ENCODE data around the gene TEX35.

The TEX35 gene

GRCh38 chr1:178490967-178491366 lies 21.9 kb upstream of the TEX35 start:
- TF ChIP-seq GFI1B (tag by site-specific recombination; IDR thresholded peaks at IDR 0.05) (no peak), ZBTB7A (tag by site-specific recombination; IDR thresholded peaks at IDR 0.05; ENCODE audit: low read depth) (no peak), ZNF623 (tag by site-specific recombination; IDR thresholded peaks at IDR 0.05) (no peak), ZNF184 (tag by site-specific recombination; IDR thresholded peaks at IDR 0.05) (no peak), ZNF792 (tag by site-specific recombination; IDR thresholded peaks at IDR 0.05) (no peak), ZNF560 (tag by site-specific recombination; IDR thresholded peaks at IDR 0.05; ENCODE audit: borderline replicate concordance) (no peak), REPIN1 (tag by site-specific recombination; IDR thresholded peaks at IDR 0.05; ENCODE audit: low read depth) (no peak), ZNF791 (tag by site-specific recombination; IDR thresholded peaks at IDR 0.05) (no peak), ZNF26 (tag by site-specific recombination; IDR thresholded peaks at IDR 0.05) (no peak), ZNF155 (tag by site-specific recombination; IDR thresholded peaks at IDR 0.05) (no peak), ZNF19 (tag by site-specific recombination; IDR thresholded peaks at IDR 0.05; ENCODE audit: low read depth) (no peak), ZNF629 (tag by site-specific recombination; IDR thresholded peaks at IDR 0.05) (no peak), ZNF280C (tag by site-specific recombination; IDR thresholded peaks at IDR 0.05) (no peak), ZBTB48 (tag by site-specific recombination; IDR thresholded peaks at IDR 0.05) (no peak)
- TF ChIP-seq, protein P1, sequence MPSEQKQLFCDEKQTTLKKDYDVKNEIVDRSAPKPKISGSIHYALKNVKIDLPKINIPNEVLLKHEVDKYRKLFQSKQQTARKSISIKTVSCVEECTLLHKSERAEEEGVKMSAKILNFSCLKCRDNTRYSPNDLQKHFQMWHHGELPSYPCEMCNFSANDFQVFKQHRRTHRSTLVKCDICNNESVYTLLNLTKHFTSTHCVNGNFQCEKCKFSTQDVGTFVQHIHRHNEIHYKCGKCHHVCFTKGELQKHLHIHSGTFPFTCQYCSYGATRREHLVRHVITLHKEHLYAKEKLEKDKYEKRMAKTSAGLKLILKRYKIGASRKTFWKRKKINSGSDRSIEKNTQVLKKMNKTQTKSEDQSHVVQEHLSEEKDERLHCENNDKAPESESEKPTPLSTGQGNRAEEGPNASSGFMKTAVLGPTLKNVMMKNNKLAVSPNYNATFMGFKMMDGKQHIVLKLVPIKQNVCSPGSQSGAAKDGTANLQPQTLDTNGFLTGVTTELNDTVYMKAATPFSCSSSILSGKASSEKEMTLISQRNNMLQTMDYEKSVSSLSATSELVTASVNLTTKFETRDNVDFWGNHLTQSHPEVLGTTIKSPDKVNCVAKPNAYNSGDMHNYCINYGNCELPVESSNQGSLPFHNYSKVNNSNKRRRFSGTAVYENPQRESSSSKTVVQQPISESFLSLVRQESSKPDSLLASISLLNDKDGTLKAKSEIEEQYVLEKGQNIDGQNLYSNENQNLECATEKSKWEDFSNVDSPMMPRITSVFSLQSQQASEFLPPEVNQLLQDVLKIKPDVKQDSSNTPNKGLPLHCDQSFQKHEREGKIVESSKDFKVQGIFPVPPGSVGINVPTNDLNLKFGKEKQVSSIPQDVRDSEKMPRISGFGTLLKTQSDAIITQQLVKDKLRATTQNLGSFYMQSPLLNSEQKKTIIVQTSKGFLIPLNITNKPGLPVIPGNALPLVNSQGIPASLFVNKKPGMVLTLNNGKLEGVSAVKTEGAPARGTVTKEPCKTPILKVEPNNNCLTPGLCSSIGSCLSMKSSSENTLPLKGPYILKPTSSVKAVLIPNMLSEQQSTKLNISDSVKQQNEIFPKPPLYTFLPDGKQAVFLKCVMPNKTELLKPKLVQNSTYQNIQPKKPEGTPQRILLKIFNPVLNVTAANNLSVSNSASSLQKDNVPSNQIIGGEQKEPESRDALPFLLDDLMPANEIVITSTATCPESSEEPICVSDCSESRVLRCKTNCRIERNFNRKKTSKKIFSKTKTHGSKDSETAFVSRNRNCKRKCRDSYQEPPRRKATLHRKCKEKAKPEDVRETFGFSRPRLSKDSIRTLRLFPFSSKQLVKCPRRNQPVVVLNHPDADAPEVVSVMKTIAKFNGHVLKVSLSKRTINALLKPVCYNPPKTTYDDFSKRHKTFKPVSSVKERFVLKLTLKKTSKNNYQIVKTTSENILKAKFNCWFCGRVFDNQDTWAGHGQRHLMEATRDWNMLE (tag by site-specific recombination; conservative IDR thresholded peaks at IDR 0.05; ENCODE audit: low read depth), result no peak
- TF ChIP-seq, protein P2, sequence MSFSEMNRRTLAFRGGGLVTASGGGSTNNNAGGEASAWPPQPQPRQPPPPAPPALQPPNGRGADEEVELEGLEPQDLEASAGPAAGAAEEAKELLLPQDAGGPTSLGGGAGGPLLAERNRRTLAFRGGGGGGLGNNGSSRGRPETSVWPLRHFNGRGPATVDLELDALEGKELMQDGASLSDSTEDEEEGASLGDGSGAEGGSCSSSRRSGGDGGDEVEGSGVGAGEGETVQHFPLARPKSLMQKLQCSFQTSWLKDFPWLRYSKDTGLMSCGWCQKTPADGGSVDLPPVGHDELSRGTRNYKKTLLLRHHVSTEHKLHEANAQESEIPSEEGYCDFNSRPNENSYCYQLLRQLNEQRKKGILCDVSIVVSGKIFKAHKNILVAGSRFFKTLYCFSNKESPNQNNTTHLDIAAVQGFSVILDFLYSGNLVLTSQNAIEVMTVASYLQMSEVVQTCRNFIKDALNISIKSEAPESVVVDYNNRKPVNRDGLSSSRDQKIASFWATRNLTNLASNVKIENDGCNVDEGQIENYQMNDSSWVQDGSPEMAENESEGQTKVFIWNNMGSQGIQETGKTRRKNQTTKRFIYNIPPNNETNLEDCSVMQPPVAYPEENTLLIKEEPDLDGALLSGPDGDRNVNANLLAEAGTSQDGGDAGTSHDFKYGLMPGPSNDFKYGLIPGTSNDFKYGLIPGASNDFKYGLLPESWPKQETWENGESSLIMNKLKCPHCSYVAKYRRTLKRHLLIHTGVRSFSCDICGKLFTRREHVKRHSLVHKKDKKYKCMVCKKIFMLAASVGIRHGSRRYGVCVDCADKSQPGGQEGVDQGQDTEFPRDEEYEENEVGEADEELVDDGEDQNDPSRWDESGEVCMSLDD (tag by site-specific recombination; IDR thresholded peaks at IDR 0.05), result no peak
- TF ChIP-seq, protein P3, sequence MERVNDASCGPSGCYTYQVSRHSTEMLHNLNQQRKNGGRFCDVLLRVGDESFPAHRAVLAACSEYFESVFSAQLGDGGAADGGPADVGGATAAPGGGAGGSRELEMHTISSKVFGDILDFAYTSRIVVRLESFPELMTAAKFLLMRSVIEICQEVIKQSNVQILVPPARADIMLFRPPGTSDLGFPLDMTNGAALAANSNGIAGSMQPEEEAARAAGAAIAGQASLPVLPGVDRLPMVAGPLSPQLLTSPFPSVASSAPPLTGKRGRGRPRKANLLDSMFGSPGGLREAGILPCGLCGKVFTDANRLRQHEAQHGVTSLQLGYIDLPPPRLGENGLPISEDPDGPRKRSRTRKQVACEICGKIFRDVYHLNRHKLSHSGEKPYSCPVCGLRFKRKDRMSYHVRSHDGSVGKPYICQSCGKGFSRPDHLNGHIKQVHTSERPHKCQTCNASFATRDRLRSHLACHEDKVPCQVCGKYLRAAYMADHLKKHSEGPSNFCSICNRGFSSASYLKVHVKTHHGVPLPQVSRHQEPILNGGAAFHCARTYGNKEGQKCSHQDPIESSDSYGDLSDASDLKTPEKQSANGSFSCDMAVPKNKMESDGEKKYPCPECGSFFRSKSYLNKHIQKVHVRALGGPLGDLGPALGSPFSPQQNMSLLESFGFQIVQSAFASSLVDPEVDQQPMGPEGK (tag by site-specific recombination; IDR thresholded peaks at IDR 0.05), result no peak
- TF ChIP-seq, protein P4, sequence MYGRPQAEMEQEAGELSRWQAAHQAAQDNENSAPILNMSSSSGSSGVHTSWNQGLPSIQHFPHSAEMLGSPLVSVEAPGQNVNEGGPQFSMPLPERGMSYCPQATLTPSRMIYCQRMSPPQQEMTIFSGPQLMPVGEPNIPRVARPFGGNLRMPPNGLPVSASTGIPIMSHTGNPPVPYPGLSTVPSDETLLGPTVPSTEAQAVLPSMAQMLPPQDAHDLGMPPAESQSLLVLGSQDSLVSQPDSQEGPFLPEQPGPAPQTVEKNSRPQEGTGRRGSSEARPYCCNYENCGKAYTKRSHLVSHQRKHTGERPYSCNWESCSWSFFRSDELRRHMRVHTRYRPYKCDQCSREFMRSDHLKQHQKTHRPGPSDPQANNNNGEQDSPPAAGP (tag by site-specific recombination; IDR thresholded peaks at IDR 0.05), result no peak
- H3K4me1 ChIP-seq (ENCODE audit: control insufficient read depth, insufficient read depth, low read length), result no peaks in the 10 kb centered on the region
- no peak overlapping the region for H3K27ac ChIP-seq (ENCODE audit: extremely low read depth, low read depth, low read length)
- no peak overlapping the region for H3K4me3 ChIP-seq (ENCODE audit: low read depth, low read length)
- POLR2A ChIA-PET, result no interaction called here
- H3K9me3 ChIP-seq (ENCODE audit: control insufficient read depth, insufficient read depth, low read depth, low read length), result no peaks in the 10 kb centered on the region
- CTCF ChIA-PET, result interaction anchor here (4.0 kb wide), 1 partner anchor 11 kb away, joined by 31 read pairs; no protein-coding TSS in a partner anchor
- H3K36me3 ChIP-seq (ENCODE audit: control insufficient read depth in 2 of 2, insufficient read depth in 1 of 2, low read length in 2 of 2), result no peaks in the 10 kb centered on the region

Measured in HEK293 (cell line).